Measurements from ENCODE around the gene SNX27. TPM values are rescaled to one million over a fixed set of nuclear protein-coding genes. Genes with fewer than 3 reads are reported as not detected.
"Not testable (repeated sequence)": the region's sequence is repeated elsewhere in the genome, so short reads cannot be mapped to it uniquely, and the experiment has no call there.

The SNX27 gene
- total RNA-seq, 1 donor from 2014 or later, result 40.7 TPM

DNA sequence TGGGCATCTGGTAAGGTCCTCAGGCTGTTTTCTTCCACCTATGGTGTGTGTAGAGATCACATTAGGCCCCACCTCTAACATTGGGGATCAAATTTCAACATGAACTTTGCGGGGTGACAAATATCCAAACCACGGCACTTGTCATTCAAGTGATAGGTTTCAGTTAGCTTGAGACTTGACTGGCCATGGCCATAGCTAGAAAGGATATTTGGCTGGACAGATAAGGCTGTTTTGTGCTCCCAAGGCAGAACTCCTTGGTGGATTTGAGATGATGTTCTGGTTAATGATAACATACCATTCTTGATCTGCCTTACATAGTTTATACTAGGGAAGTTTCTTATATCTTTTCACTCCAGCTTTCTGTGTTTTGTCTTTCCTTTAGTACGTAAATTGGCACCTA lies 56.2 kb downstream of the SNX27 start:
- no peak for DNase-seq (ENCODE audit: extremely low spot score, unreplicated experiment)
- Mint-ChIP-seq H3K4me3 (no peak overlapping the region), H3K4me1 (ENCODE audit: unreplicated experiment) (no peaks in the 10 kb centered on the region), H3K9me3 (peaks cover 9% of the 10 kb centered on the region), H3K27ac (no peak overlapping the region), H3K36me3 (peaks cover 40% of the 10 kb centered on the region), H3K27me3 (no peaks in the 10 kb centered on the region)
- TF ChIP-seq, protein P1, sequence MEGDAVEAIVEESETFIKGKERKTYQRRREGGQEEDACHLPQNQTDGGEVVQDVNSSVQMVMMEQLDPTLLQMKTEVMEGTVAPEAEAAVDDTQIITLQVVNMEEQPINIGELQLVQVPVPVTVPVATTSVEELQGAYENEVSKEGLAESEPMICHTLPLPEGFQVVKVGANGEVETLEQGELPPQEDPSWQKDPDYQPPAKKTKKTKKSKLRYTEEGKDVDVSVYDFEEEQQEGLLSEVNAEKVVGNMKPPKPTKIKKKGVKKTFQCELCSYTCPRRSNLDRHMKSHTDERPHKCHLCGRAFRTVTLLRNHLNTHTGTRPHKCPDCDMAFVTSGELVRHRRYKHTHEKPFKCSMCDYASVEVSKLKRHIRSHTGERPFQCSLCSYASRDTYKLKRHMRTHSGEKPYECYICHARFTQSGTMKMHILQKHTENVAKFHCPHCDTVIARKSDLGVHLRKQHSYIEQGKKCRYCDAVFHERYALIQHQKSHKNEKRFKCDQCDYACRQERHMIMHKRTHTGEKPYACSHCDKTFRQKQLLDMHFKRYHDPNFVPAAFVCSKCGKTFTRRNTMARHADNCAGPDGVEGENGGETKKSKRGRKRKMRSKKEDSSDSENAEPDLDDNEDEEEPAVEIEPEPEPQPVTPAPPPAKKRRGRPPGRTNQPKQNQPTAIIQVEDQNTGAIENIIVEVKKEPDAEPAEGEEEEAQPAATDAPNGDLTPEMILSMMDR (conservative IDR thresholded peaks at IDR 0.05), result no peak

GRCh38 chr1:151670036-151670675 lies 58.3 kb downstream of the SNX27 start:
- not testable (repeated sequence) for DNase-seq (ENCODE audit: extremely low spot score, unreplicated experiment); H3K4me1 Mint-ChIP-seq (ENCODE audit: unreplicated experiment); H3K27me3 Mint-ChIP-seq; H3K9me3 Mint-ChIP-seq; H3K4me3 Mint-ChIP-seq; H3K27ac Mint-ChIP-seq
- peaks cover 48% of the 10 kb centered on the region for H3K36me3 Mint-ChIP-seq

DNA sequence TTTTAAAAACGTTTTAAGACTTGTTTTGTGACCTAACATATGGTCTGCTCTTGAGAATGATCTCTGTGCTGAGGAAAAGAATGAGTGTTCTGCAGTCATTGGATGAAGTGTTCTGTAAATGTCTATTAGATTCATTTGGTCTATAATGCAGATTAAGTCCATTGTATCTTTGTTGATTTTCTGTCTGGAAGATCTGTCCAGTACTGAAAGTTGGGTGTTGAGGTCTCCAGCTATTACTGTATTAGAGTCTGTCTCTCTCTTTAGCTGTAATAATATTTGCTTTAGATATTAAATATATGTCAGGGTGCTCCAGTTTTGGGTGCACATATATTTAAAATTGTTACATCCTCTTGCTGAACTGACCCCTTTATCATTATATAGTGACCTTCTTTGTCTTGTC lies 61.6 kb downstream of the SNX27 start:
- no peak overlapping the region for H3K4me3 Mint-ChIP-seq
- H3K4me1 Mint-ChIP-seq (ENCODE audit: unreplicated experiment), result no peaks in the 10 kb centered on the region
- H3K9me3 Mint-ChIP-seq, result peaks cover 9% of the 10 kb centered on the region
- TF ChIP-seq, protein P1 (conservative IDR thresholded peaks at IDR 0.05), result no peak
- H3K27ac Mint-ChIP-seq, result no peak overlapping the region
- DNase-seq (ENCODE audit: extremely low spot score, unreplicated experiment), result no peak
- no peaks in the 10 kb centered on the region for H3K27me3 Mint-ChIP-seq
- H3K36me3 Mint-ChIP-seq, result peaks cover 47% of the 10 kb centered on the region

DNA sequence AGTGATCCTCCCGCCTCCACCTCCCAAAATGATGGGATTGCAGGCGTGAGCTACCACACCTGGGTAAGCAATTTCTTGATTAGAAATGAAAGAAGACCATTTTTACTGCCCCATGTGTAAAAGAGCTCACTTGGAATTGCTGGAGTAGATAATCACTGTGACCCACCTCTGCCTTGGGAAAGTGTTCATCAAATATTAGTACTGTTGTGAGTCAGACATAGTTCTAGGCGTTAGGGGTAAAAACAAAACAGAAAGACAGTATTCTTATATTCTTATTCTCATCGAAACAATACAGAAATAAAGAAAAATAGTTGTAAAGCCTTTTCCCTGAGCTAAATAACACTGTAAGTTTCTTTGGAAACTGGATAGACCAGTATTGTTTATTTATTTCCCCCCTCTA lies 68.5 kb downstream of the SNX27 start:
- Mint-ChIP-seq H3K27ac (peak overlapping the region; percentile 17), H3K27me3 (no peaks in the 10 kb centered on the region), H3K4me3 (no peak overlapping the region)

GRCh38 chr1:151680826-151681225 lies 69.0 kb downstream of the SNX27 start:
- Mint-ChIP-seq H3K4me3 (no peak overlapping the region), H3K27me3 (no peaks in the 10 kb centered on the region), H3K9me3 (no peaks in the 10 kb centered on the region), H3K36me3 (peaks cover 12% of the 10 kb centered on the region), H3K27ac (no peak overlapping the region), H3K4me1 (ENCODE audit: unreplicated experiment) (peaks cover 4% of the 10 kb centered on the region)
- no peak for DNase-seq (ENCODE audit: extremely low spot score, unreplicated experiment)
- TF ChIP-seq, protein P1 (conservative IDR thresholded peaks at IDR 0.05), result no peak

More for the DNA sequence above, 68.5 kb downstream of the SNX27 start:
- TF ChIP-seq, protein P1 (conservative IDR thresholded peaks at IDR 0.05), result no peak
- H3K9me3 Mint-ChIP-seq, result no peaks in the 10 kb centered on the region
- peaks cover 4% of the 10 kb centered on the region for H3K4me1 Mint-ChIP-seq (ENCODE audit: unreplicated experiment)
- H3K36me3 Mint-ChIP-seq, result peaks cover 12% of the 10 kb centered on the region
- no peak for DNase-seq (ENCODE audit: extremely low spot score, unreplicated experiment)

GRCh38 chr1:151681923-151682322 lies 70.1 kb downstream of the SNX27 start:
- DNase-seq (ENCODE audit: extremely low spot score, unreplicated experiment), result no peak
- TF ChIP-seq, protein P1 (conservative IDR thresholded peaks at IDR 0.05), result no peak

GRCh38 chr1:151682901-151683300 lies 71.1 kb downstream of the SNX27 start:
- not testable (repeated sequence) for H3K27ac Mint-ChIP-seq; DNase-seq (ENCODE audit: extremely low spot score, unreplicated experiment); H3K4me3 Mint-ChIP-seq; H3K4me1 Mint-ChIP-seq (ENCODE audit: unreplicated experiment); H3K9me3 Mint-ChIP-seq; H3K27me3 Mint-ChIP-seq
- H3K36me3 Mint-ChIP-seq, result peaks cover 12% of the 10 kb centered on the region

More at GRCh38 chr1:151681923-151682322, 70.1 kb downstream of the SNX27 start:
- Mint-ChIP-seq H3K27ac (no peak overlapping the region), H3K27me3 (no peaks in the 10 kb centered on the region), H3K4me3 (no peak overlapping the region), H3K9me3 (no peaks in the 10 kb centered on the region), H3K36me3 (peaks cover 12% of the 10 kb centered on the region), H3K4me1 (ENCODE audit: unreplicated experiment) (peaks cover 4% of the 10 kb centered on the region)

Data from type B pancreatic cell (in vitro differentiated cells).